Measurements from ENCODE around the gene APMAP. TPM values are rescaled to one million over a fixed set of nuclear protein-coding genes. Genes with fewer than 3 reads are reported as not detected.

The APMAP gene
- total RNA-seq, 1 donor from 2014 or later, result 76.3 TPM

DNA sequence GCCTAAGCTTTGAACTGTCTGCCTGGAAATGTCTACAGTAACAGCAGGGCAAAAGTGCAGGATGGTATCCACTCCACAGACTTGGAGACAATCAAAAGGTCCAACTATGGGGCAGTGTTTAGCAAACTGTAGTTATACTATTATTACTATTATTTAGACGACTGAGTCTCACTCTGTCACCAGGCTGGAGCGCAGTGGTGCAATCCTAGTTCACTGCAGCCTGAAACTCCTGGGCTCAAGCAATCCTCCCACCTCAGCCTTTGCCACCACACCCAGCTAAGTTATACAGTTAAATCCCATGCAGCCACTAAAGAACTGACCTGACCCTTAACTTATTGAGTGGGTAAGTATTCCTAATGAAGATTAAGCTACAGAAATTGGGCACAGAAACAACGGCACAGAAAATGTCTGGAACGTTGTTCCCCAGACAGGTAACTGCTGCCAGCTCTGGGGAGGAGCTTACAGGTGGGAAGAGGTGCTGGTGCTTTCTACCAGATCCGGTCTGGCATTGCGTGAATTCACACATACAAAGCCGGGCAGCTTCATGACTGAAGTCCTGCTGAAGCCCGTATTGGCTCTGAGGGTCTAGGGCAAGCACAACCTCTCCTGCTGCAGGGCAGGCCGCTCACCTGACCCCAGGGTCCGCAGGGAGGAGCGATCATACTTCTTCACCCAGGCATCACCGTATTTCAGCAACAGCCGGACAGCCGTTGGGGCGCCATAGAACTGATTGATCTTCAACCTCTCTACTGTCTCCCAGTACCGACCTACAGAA lies 27.0 kb upstream of the APMAP start:
- Mint-ChIP-seq H3K36me3 (ENCODE audit: unreplicated experiment) (no peaks in the 10 kb centered on the region), H3K4me3 (ENCODE audit: unreplicated experiment) (no peak overlapping the region), H3K27me3 (ENCODE audit: unreplicated experiment) (no peaks in the 10 kb centered on the region), H3K27ac (ENCODE audit: unreplicated experiment) (no peak overlapping the region), H3K4me1 (ENCODE audit: unreplicated experiment) (no peaks in the 10 kb centered on the region), H3K9me3 (ENCODE audit: unreplicated experiment) (no peaks in the 10 kb centered on the region)
- DNase-seq (ENCODE audit: extremely low spot score, unreplicated experiment), result no peak
- TF ChIP-seq CTCF (IDR thresholded peaks at IDR 0.05), result no peak

DNA sequence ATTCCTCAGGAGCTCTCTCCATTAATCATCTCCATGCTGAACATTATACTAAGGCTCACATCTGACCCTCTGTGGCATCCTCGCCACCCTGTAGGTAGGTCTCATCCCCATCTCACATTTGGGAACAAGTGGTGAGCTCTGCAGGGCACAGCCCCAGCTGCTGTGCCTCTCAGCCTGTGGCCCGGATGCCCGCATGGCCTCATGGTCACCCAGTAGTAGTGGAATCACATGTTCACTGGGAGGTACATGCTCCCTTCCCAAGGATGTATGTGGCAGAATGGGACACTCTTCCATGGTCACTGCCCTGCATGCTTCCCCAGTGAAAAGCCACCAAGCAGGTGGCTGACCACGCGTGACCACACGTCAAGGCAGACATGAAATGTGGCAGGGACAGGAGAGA lies 26.3 kb upstream of the APMAP start:
- Mint-ChIP-seq H3K27me3 (ENCODE audit: unreplicated experiment) (no peaks in the 10 kb centered on the region), H3K9me3 (ENCODE audit: unreplicated experiment) (no peaks in the 10 kb centered on the region), H3K36me3 (ENCODE audit: unreplicated experiment) (no peaks in the 10 kb centered on the region), H3K4me1 (ENCODE audit: unreplicated experiment) (no peaks in the 10 kb centered on the region), H3K4me3 (ENCODE audit: unreplicated experiment) (no peak overlapping the region), H3K27ac (ENCODE audit: unreplicated experiment) (no peak overlapping the region)
- no peak for DNase-seq (ENCODE audit: extremely low spot score, unreplicated experiment)
- TF ChIP-seq CTCF (IDR thresholded peaks at IDR 0.05), result no peak

- no peaks in the 10 kb centered on the region for H3K4me1 Mint-ChIP-seq (ENCODE audit: unreplicated experiment)
- no peaks in the 10 kb centered on the region for H3K36me3 Mint-ChIP-seq (ENCODE audit: unreplicated experiment)
- H3K27me3 Mint-ChIP-seq (ENCODE audit: unreplicated experiment), result no peaks in the 10 kb centered on the region
- no peak overlapping the region for H3K4me3 Mint-ChIP-seq (ENCODE audit: unreplicated experiment)
- H3K27ac Mint-ChIP-seq (ENCODE audit: unreplicated experiment), result no peak overlapping the region
- no peak for TF ChIP-seq CTCF (IDR thresholded peaks at IDR 0.05)
- no peak for DNase-seq (ENCODE audit: extremely low spot score, unreplicated experiment)
- H3K9me3 Mint-ChIP-seq (ENCODE audit: unreplicated experiment), result no peaks in the 10 kb centered on the region
These were observed 25.9 kb upstream of the APMAP start for GRCh38 chr20:25018425-25018824.

DNA sequence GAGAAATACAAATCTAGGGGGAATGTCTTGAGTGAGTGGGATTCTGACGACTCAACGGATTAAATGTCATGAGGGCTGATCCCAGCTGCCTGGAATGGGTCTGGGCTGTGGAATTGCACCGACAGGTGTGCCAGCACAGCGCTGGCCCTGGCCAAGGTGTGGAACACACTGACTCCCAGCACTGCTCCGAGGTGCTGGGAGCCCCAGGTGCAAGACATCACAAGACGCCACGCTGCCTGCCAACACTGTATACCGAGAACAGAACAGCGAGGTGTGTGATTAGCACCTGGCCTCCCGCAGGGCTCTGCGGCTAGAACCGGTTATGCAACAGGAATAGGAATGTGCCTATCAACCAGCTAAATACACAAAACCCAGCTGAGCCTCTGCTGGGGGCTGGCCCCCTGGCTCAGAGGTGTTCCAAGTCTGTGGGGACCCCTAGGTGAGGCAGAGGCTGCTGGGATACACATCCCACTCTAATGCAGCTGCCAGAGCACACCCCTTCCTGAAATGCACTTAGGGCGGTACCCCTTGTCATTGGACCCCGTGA lies 24.8 kb upstream of the APMAP start:
- H3K27ac Mint-ChIP-seq (ENCODE audit: unreplicated experiment), result no peak overlapping the region
- H3K27me3 Mint-ChIP-seq (ENCODE audit: unreplicated experiment), result no peaks in the 10 kb centered on the region
- H3K9me3 Mint-ChIP-seq (ENCODE audit: unreplicated experiment), result no peaks in the 10 kb centered on the region
- DNase-seq (ENCODE audit: extremely low spot score, unreplicated experiment), result no peak
- H3K4me1 Mint-ChIP-seq (ENCODE audit: unreplicated experiment), result no peaks in the 10 kb centered on the region
- no peak overlapping the region for H3K4me3 Mint-ChIP-seq (ENCODE audit: unreplicated experiment)
- TF ChIP-seq CTCF (IDR thresholded peaks at IDR 0.05), result no peak
- H3K36me3 Mint-ChIP-seq (ENCODE audit: unreplicated experiment), result no peaks in the 10 kb centered on the region

GRCh38 chr20:25016471-25016870 lies 23.9 kb upstream of the APMAP start:
- Mint-ChIP-seq H3K36me3 (ENCODE audit: unreplicated experiment) (no peaks in the 10 kb centered on the region), H3K27me3 (ENCODE audit: unreplicated experiment) (no peaks in the 10 kb centered on the region), H3K4me1 (ENCODE audit: unreplicated experiment) (no peaks in the 10 kb centered on the region), H3K9me3 (ENCODE audit: unreplicated experiment) (no peaks in the 10 kb centered on the region), H3K4me3 (ENCODE audit: unreplicated experiment) (no peak overlapping the region), H3K27ac (ENCODE audit: unreplicated experiment) (no peak overlapping the region)
- TF ChIP-seq CTCF (IDR thresholded peaks at IDR 0.05), result no peak
- DNase-seq (ENCODE audit: extremely low spot score, unreplicated experiment), result no peak

All from osteocyte (in vitro differentiated cells).